ENCODE measurements around the gene MED15. TPM values are rescaled to one million over a fixed set of nuclear protein-coding genes. Genes with fewer than 3 reads are reported as not detected.
"Not testable (repeated sequence)": the region's sequence is repeated elsewhere in the genome, so short reads cannot be mapped to it uniquely, and the experiment has no call there.

The MED15 gene
- total RNA-seq, 5 donors from 2014 or later (not counting 1 experiment from before 2014, with no cell fraction given): 214 to 317 (median 262) TPM

DNA sequence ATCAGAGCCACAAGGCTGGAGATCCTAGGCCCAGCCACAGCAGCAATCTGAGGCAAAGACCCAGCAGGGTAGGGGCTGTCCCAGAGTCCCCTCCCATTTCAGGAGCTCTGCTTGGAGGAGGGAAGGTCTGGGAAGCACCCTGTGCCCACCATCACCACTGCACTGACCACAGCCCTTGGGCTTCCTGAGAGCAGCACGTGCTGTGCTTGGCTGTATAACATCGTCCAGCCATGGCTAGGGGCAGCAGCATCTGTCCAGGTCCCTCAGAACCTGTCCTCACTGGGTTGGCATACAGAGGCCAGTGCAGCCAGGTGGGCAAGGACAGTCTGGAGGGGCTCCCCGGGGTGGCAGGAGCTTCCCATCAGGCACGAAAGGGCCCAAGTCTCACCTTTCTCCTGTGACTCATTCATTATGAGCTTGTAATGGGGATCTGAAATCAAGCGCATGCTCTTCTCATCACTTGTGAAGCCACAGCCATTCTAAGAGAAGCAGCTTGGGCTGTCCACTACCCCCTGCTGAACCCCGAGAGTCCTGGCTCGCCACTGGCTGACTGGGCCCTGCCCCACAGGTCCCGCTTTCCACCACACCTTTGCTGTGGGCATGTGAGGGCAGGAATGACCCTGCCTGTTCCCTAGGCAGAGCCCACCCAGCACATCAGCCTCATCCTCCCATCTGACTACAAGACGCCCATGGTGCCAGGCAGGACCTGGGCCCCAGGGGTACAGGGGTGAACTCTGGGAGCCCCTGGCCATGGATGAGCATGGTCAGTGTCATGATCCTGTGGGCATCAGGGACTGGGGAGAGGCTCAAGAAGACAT lies 83.3 kb downstream of the MED15 start:
- peaks cover 0 to 14% of the 10 kb centered on the region in 2 experiments for H3K4me1 ChIP-seq (ENCODE audit: control insufficient read depth in 1 of 2, extremely low read depth in 1 of 2, insufficient read depth in 2 of 2, low read length in 2 of 2)
- no peak overlapping the region for H3K4me3 Mint-ChIP-seq
- no peaks in the 10 kb centered on the region for H3K9me3 Mint-ChIP-seq
- peaks cover 12 to 22% of the 10 kb centered on the region in 2 donors for H3K36me3 ChIP-seq (ENCODE audit: control insufficient read depth in 2 of 2, extremely low read depth in 1 of 2, insufficient read depth in 1 of 2, low read length in 1 of 2)
- H3K27me3 ChIP-seq (replicated peaks in 1 of 2; ENCODE audit: control insufficient read depth in 2 of 2, extremely low read depth in 1 of 2, insufficient read depth in 2 of 2, low read length in 1 of 2): no peaks in the 10 kb centered on the region
- DNase-seq: no peak
- H3K27me3 Mint-ChIP-seq: no peaks in the 10 kb centered on the region
- peak in 1 of 4 experiments; percentile 10 for ATAC-seq (replicated peaks in 1 of 4)
- WGBS (ENCODE audit: insufficient coverage): 83% methylated on average over 7 of the region's 9 CpGs
- H3K4me3 ChIP-seq (ENCODE audit: control insufficient read depth in 1 of 2, extremely low read depth in 1 of 2, low read length in 1 of 2): no peak overlapping the region
- no peaks in the 10 kb centered on the region for H3K9me3 ChIP-seq
- no peak overlapping the region for H3K27ac ChIP-seq (ENCODE audit: low read length)
- POLR2A ChIA-PET: no interaction called here
- H3K36me3 Mint-ChIP-seq: peaks cover 6% of the 10 kb centered on the region
- peak overlapping the region in 1 of 2 donors; percentile 34 for H3K27ac Mint-ChIP-seq
- peaks cover 4 to 8% (median 7%) of the 10 kb centered on the region in 3 donors for H3K4me1 Mint-ChIP-seq
- CTCF ChIA-PET: no interaction called here

DNA sequence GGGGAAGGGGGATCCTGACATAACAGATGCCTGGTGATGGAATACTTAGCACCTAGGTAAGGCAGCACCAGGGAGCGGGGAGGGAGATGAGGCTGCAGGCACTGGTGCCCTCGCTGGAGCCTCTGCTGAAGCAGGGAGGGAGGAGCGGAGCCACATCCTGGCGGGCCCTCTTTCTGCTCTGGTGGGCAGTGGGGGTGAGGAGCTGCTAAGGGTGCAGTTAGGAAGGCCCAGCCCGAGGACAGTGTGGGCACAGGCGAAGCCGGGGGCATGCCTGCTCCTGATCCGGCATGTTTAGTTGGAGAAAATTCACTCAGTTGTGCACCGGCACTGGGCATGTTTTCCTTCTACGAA lies 83.9 kb downstream of the MED15 start:
- Histone ChIP-seq H3K4me1 (ENCODE audit: control insufficient read depth in 1 of 2, extremely low read depth in 1 of 2, insufficient read depth in 2 of 2, low read length in 2 of 2) (peaks cover 0 to 14% of the 10 kb centered on the region in 2 experiments), H3K4me3 (ENCODE audit: control insufficient read depth in 1 of 2, extremely low read depth in 1 of 2, low read length in 1 of 2) (no peak overlapping the region), H3K27ac (ENCODE audit: low read length) (no peak overlapping the region), H3K36me3 (ENCODE audit: control insufficient read depth in 2 of 2, extremely low read depth in 1 of 2, insufficient read depth in 1 of 2, low read length in 1 of 2) (peaks cover 10 to 16% of the 10 kb centered on the region in 2 donors), H3K27me3 (replicated peaks in 1 of 2; ENCODE audit: control insufficient read depth in 2 of 2, extremely low read depth in 1 of 2, insufficient read depth in 2 of 2, low read length in 1 of 2) (no peaks in the 10 kb centered on the region), H3K9me3 (no peaks in the 10 kb centered on the region)
- DNase-seq: no peak
- ATAC-seq (replicated peaks in 1 of 4): no peak
- Mint-ChIP-seq H3K4me1 (peaks cover 4 to 8% (median 7%) of the 10 kb centered on the region in 3 donors), H3K4me3 (no peak overlapping the region), H3K36me3 (peaks cover 6% of the 10 kb centered on the region), H3K9me3 (no peaks in the 10 kb centered on the region), H3K27ac (peak overlapping the region in 1 of 2 donors; percentile 34), H3K27me3 (no peaks in the 10 kb centered on the region)
- ChIA-PET POLR2A (no interaction called here), CTCF (no interaction called here)
- 92% methylated on average over 8 of the region's 10 CpGs for WGBS (ENCODE audit: insufficient coverage)

DNA sequence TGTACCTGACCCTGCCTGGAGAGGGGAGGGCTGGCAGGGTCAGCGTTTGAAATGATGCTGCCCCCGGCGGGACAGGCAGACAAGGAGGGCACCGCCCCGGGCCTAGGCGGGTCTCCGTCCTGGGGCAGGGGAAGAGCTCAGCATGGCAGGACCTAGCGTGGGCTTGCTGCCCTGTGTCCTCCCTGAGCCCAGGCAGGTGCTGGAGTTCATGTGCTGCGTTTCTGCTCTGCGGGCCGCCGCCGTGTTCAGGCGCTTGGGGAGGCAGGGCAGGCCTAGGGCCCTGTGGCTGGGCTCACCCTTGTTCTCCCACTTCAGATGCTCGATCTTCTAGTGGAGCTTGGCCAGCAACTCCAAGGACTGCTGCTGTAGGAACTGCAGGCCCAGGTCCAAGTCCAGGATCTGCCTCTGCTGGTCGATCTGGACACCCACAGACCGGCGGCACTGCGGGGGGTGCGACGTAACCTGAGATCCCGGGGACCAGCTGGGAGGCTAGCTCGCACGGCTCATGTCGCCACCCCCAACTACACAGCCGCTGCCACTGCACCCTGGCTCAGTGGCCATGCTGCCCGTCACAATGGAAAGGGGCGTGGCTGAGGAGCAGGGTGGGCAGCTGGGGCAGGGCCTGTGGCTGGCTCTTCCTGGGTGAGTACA lies 84.4 kb downstream of the MED15 start:
- Histone ChIP-seq H3K4me3 (ENCODE audit: control insufficient read depth in 1 of 2, extremely low read depth in 1 of 2, low read length in 1 of 2) (no peak overlapping the region), H3K4me1 (ENCODE audit: control insufficient read depth in 1 of 2, extremely low read depth in 1 of 2, insufficient read depth in 2 of 2, low read length in 2 of 2) (peaks cover 0 to 14% of the 10 kb centered on the region in 2 experiments), H3K27ac (ENCODE audit: low read length) (no peak overlapping the region), H3K9me3 (no peaks in the 10 kb centered on the region), H3K36me3 (ENCODE audit: control insufficient read depth in 2 of 2, extremely low read depth in 1 of 2, insufficient read depth in 1 of 2, low read length in 1 of 2) (peaks cover 10 to 11% of the 10 kb centered on the region in 2 donors), H3K27me3 (replicated peaks in 1 of 2; ENCODE audit: control insufficient read depth in 2 of 2, extremely low read depth in 1 of 2, insufficient read depth in 2 of 2, low read length in 1 of 2) (no peaks in the 10 kb centered on the region)
- CTCF ChIA-PET: no interaction called here
- Mint-ChIP-seq H3K4me3 (no peak overlapping the region), H3K9me3 (no peaks in the 10 kb centered on the region), H3K36me3 (peaks cover under 1% of the 10 kb centered on the region), H3K4me1 (peaks cover 4 to 8% (median 7%) of the 10 kb centered on the region in 3 donors), H3K27ac (no peak overlapping the region), H3K27me3 (no peaks in the 10 kb centered on the region)
- no peak for ATAC-seq (replicated peaks in 1 of 4)
- 92% methylated on average over 28 of the region's 28 CpGs for WGBS (ENCODE audit: insufficient coverage)
- DNase-seq: no peak
- POLR2A ChIA-PET: no interaction called here

DNA sequence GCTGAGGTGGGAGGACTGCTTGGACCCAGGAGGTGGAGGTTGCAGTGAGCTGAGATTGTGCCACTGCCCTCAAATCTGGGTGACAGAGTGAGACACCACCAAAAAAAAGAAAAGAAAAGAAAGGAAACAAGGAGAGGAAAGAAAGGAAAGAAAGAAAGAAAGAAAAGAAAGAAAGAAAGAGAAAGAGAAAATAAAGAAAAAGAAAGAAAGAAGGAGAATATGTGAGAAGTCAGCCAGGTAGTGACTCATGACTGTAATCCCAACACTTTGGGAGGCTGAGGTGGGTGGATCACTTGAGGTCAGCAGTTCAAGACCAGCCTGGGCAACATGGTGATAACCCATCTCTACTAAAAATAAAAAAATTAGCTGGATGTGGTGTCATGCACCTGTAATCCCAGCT lies 86.6 kb downstream of the MED15 start:
- H3K27ac Mint-ChIP-seq: peak overlapping the region in 1 of 2 donors; percentile 44
- DNase-seq; H3K36me3 Mint-ChIP-seq; H3K27me3 Mint-ChIP-seq; H3K4me3 ChIP-seq (ENCODE audit: control insufficient read depth in 1 of 2, extremely low read depth in 1 of 2, low read length in 1 of 2); H3K4me3 Mint-ChIP-seq; H3K36me3 ChIP-seq (ENCODE audit: control insufficient read depth in 2 of 2, extremely low read depth in 1 of 2, insufficient read depth in 1 of 2, low read length in 1 of 2); H3K4me1 ChIP-seq (ENCODE audit: control insufficient read depth in 1 of 2, extremely low read depth in 1 of 2, insufficient read depth in 2 of 2, low read length in 2 of 2); H3K9me3 ChIP-seq; H3K27ac ChIP-seq (ENCODE audit: low read length); ATAC-seq (replicated peaks in 1 of 4); H3K27me3 ChIP-seq (replicated peaks in 1 of 2; ENCODE audit: control insufficient read depth in 2 of 2, extremely low read depth in 1 of 2, insufficient read depth in 2 of 2, low read length in 1 of 2); H3K9me3 Mint-ChIP-seq; CTCF ChIA-PET; H3K4me1 Mint-ChIP-seq: not testable (repeated sequence)
- POLR2A ChIA-PET: interaction anchor here in 1 of 2 donors (0.6 kb wide), 1 partner anchor 334 kb away, joined by 4 read pairs; no protein-coding TSS in a partner anchor

DNA sequence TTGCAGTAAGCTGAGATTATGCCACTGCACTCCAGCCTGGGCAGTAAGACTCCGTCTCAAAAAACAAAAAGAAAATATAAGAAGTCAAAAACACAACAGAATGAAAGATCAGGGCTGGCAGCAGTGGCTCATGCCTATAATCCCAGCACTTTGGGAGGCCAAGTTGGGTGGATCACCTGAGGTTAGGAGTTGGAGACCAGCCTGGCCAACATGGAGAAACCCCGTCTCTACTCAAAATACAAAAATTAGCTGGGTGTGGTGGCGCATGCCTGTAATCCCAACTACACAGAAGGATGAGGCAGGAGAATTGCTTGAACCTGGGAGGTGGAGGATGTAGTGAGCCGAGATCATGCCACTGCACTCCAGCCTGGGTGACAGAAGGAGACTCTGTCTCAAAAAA lies 87.1 kb downstream of the MED15 start:
- H3K27me3 Mint-ChIP-seq; CTCF ChIA-PET; DNase-seq; H3K27ac ChIP-seq (ENCODE audit: low read length); H3K9me3 Mint-ChIP-seq; H3K4me3 ChIP-seq (ENCODE audit: control insufficient read depth in 1 of 2, extremely low read depth in 1 of 2, low read length in 1 of 2); H3K36me3 ChIP-seq (ENCODE audit: control insufficient read depth in 2 of 2, extremely low read depth in 1 of 2, insufficient read depth in 1 of 2, low read length in 1 of 2); ATAC-seq (replicated peaks in 1 of 4); H3K4me1 ChIP-seq (ENCODE audit: control insufficient read depth in 1 of 2, extremely low read depth in 1 of 2, insufficient read depth in 2 of 2, low read length in 2 of 2); H3K4me1 Mint-ChIP-seq; H3K4me3 Mint-ChIP-seq; H3K36me3 Mint-ChIP-seq; H3K27me3 ChIP-seq (replicated peaks in 1 of 2; ENCODE audit: control insufficient read depth in 2 of 2, extremely low read depth in 1 of 2, insufficient read depth in 2 of 2, low read length in 1 of 2); H3K9me3 ChIP-seq: not testable (repeated sequence)
- H3K27ac Mint-ChIP-seq: peak overlapping the region in 1 of 2 donors; percentile 44
- no CpG with 5 or more reads among the region's 4 CpGs for WGBS (ENCODE audit: insufficient coverage)
- POLR2A ChIA-PET: interaction anchor here in 1 of 2 donors (0.6 kb wide), 1 partner anchor 334 kb away, joined by 4 read pairs; no protein-coding TSS in a partner anchor

DNA sequence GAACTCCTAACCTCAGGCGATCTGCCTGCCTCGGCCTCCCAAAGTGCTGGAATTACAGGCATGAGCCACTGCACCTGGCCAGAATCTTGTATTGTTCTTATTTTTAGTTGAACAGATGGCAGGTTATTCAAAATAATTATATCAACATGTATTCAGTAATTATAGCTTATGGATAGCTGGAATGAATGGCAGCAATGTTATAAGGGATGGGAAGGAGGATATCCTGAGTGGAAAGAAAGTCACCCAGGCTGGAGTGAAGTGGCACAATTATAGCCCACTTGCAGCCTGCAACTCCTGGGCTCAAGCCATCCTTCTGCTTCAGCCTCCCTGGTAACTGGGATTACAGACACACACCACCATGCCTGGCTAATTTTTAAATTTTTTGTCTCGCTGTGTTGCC lies 88.1 kb downstream of the MED15 start:
- no peaks in the 10 kb centered on the region for H3K36me3 Mint-ChIP-seq
- H3K4me1 ChIP-seq (ENCODE audit: control insufficient read depth in 1 of 2, extremely low read depth in 1 of 2, insufficient read depth in 2 of 2, low read length in 2 of 2): no peaks in the 10 kb centered on the region
- H3K4me1 Mint-ChIP-seq: peaks cover 0 to 4% (median 2%) of the 10 kb centered on the region in 3 donors
- no peak overlapping the region for H3K27ac Mint-ChIP-seq
- no peaks in the 10 kb centered on the region for H3K9me3 Mint-ChIP-seq
- no peaks in the 10 kb centered on the region for H3K9me3 ChIP-seq
- H3K36me3 ChIP-seq (ENCODE audit: control insufficient read depth in 2 of 2, extremely low read depth in 1 of 2, insufficient read depth in 1 of 2, low read length in 1 of 2): no peaks in the 10 kb centered on the region
- H3K4me3 ChIP-seq (ENCODE audit: control insufficient read depth in 1 of 2, extremely low read depth in 1 of 2, low read length in 1 of 2): no peak overlapping the region
- ChIA-PET POLR2A (no interaction called here), CTCF (no interaction called here)
- no peak for ATAC-seq (replicated peaks in 1 of 4)
- DNase-seq: no peak
- no peak overlapping the region for H3K27ac ChIP-seq (ENCODE audit: low read length)
- H3K27me3 Mint-ChIP-seq: no peaks in the 10 kb centered on the region
- no peaks in the 10 kb centered on the region for H3K27me3 ChIP-seq (replicated peaks in 1 of 2; ENCODE audit: control insufficient read depth in 2 of 2, extremely low read depth in 1 of 2, insufficient read depth in 2 of 2, low read length in 1 of 2)
- WGBS (ENCODE audit: insufficient coverage): no CpG with 5 or more reads among the region's 3 CpGs
- no peak overlapping the region for H3K4me3 Mint-ChIP-seq
